ENCODE data around the gene NSUN6.
"Not testable (repeated sequence)": the region's sequence is repeated elsewhere in the genome, so short reads cannot be mapped to it uniquely, and the experiment has no call there.

NSUN6 gene

DNA sequence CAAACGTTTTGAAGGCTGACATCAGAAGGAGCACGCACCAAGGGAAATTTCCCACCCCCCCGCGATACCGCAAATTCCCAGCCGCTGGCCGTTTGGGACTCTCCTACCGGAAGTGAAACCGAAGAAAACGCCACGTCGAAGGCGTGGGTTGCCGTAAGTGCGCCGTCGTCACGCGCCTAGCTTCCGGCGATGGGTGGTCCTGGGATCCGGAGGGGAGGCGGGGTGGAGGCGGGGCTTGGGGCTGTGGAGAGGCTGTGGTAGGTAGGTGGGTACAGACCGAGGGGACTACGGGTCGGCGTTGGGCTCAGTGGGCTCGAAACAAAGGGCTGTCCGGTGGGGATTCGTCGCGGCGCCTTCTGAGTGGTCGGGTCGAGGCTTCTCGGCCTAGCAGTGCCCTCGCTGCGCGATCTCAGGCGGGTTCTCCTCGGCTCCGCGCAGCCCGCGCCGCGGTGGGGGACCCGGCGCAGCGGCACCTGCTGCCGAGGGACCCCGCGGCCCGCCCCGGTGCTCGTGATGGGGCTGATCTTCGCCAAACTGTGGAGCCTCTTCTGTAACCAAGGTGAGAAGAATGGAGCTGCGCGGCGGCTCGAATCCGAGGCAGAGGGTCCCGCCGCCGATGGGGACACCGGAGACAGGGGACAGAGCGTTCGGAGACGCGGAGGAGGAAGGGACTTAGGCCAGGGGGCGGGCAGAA is 7.9 kb upstream of the NSUN6 start, which contains the start of gene ARL5B:
ARL5B (plus strand) TSS at position 307 of the 694 bp plus-strand sequence; CDS start at position 514, 207 bp downstream.
- DNase-seq, result peak; percentile 97

DNA sequence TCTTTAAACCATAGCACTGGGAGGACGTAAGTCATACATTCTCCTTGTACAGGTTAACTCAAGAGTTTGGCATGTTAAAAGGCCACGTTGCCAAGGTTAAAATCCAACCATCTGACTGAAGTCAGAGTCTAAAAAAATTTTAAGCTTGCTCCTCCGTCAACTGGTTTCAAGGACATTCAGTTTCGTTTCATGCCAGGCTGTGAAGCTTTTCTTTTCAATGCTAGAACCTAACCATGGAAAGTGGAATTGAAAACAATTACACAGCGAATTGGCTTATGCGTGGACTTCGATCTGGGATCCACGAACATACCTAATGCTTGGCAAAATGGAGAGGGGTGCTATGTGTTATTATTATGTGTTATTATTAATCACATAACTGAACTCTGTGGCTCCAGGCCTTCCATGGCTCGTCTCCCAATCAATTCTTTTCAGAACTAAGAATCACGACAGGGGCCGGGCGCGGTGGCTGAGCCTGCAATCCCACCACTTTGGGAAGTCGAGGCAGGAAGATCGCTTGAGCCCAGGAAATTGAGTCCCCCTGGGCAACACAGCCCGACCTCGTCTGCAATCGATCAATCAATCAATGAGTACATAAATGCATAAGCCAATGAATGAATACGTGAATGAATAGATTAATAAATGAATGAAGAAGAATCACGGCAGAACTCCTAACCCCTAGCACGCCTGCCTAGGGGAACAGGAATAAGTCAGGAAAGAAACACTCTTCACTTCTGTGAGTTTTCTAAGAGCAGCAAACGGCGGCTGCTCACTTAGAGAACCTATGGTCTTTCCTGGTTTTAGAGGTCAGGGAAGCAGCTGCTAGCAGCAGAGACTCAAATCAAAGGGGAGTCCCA is 7.1 kb upstream of the NSUN6 start:
- DNase-seq, result peak; percentile 9

DNA sequence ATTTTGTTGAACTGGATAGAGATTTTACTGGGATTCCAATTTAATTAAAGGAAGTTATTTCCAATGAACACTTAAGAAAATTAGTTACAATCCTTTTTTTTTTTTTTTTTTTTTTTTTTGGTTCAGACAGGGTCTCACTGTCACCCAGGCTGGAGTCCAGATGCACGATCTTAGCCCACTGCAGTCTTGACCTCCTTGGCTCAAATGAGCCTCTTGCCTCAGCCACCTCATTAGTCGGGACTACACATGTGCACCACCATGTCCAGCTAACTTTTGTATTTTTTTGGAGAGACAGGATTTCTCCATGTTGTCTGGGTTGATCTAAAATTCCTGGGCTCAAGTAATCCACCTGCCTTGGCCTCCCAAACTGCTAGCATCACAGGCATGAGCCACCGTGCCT is 5.3 kb upstream of the NSUN6 start:
- no peak for DNase-seq

DNA sequence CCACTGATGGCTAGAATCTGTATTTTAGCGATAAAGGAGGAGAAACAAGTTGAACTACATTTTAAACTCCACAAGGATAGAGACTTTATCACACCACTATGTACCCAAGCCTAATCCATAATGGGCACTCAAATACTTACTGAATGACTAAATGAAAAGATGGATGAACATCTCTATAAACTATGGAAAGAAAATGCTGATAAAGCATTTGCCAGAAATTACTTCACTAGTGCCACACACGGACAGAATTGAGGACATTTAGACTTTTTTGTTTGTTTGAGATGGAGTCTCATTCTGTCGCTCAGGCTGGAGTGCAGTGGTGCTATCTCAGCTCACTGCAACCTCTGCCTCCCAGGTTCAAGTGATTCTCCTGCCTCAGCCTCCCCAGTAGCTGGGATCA is 1.7 kb upstream of the NSUN6 start:
- DNase-seq, result no peak

DNA sequence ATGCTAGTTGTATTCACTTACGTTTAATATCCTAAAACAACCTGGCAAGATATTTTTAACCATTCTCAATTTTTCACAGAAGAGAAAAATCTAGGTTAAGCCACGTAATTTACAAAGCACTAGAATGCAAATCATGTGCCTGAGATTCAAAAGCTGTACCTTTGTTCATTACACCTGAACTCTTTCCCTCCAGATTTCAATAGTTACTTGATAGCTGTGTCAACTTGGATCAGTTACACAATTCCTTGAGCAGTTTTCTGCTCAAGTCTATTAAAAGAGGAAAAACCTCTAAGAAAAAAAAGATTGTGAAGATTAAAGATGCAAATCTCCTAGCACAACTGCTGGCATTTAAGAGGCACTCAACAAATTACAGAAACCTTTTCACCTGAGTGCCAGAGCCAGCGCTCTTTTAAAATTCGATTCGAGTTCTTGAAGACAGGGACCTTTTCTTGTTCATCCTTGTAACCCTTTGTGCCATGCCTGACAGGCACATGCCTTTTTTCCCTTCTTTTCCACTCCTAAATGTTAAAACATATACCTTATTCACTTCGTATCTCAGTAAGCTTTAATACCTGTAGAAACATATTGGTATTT is 886 bp downstream of the NSUN6 start:
- DNase-seq, result peak; percentile 6

DNA sequence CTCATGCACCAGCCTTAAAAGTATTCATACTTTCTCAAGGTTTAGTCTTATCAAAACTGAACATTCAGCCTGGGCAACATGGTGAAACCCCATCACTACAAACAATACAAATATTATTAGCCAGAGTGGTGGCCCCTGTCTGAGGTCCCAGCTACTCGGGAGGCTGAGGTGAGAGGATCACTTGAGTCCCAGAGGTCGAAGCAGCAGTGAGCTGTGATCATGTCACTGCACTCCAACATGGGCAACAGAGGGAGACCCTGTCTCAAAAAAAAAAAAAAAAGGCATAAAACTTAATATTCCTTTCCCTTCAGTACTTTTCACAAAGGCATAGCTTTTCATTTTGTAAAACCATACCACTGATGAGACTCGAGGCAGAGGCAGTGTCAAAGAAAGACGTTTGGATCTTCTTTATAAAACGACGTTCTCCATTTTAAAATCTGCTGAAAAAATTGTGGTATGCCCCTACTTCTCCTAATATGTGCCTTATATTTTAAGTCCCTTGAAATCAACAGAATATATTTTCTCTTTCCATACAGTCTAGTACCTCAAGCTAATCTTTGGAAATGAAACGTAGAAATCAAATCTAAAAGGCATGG is 1.9 kb downstream of the NSUN6 start:
- no peak for DNase-seq

DNA sequence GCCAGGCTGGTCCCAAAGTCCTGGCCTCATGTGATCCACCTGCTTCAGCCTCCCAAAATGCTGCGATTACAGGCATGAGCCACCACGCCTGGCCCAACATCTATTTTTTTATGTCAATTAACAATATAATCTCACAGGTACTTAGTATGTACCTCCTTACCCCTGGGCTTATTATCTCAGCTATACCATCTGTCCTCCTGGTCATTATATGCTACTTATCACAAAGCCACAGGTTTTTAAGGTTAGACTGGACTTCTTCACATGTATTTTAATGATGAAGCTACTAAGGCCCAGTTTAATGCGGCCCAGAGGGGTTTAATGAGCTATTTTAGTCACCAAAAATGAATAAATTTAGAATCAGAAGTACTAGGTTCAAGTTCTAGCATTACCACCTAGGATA is 3.4 kb downstream of the NSUN6 start:
- no peak for DNase-seq

DNA sequence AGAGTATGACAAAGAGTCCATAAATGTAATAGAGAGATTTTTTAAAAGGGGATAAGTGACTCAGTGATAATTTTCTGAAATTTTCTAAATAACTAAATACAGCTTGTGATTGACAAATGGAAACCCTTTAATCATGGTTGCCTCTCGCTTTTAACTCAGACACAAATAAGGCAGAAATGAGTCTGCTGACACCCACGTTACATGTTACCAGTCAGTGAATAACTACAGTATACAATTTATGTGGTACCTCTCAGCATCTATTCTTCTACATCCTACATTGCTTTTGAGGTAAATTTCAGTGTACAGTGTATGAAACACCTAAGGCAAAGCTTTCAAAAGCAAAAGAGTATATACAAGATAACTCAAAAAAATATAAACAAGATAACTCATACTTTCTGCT is 4.2 kb downstream of the NSUN6 start:
- peak; percentile 18 for DNase-seq

DNA sequence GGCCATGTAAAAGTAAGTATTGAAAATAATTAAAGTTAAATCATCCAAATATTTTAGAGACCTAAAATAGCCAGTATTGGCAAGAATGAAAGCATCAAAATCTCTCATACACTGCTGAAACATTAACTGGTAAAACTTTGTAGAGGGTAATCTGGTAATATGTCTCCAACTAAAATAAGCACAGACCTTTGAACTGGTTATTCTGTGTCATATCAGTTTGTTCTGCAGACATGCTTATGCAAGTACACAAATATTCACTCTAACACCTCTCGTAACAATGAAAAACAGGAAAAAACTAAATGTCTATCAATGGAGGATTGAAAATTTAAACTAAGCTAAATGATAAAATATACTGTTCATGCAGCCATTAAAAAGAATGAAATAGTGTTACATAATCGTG is 11.7 kb downstream of the NSUN6 start:
- DNase-seq, result not testable (repeated sequence)

DNA sequence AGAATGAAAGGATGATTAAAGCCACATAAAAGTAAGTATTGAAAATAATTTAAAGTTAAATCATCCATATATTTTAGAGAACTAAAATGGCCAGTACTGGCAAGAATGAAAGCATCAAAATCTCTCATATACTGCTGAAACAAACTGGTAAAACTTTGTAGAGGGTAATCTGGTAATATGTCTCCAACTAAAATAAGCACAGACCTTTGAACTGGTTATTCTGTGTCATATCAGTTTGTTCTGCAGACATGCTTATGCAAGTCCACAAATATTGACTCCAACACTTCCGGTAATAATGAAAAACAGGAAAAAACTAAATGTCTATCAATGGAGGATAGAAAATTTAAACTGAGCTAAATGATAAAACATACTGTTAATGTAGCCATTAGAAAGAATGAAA is 14.0 kb downstream of the NSUN6 start:
- DNase-seq, result not testable (repeated sequence)

DNA sequence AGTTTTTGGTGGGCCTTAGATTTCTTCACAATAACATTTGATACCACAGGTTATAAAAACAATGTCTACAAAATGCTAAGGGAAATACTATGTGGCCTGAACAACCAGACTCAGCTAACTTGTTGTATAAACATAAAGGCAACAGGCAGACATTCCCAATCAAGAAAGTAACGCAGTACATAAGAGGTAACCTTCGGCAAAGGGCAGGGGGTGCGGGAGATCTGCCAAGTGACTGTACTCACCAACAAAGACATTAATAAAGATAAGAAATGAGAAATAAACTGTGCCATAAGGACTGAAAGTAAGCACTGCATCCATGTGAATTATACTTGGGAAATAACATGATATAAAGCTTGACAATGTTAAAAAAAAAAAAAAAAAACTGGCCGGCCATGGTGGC is 15.4 kb downstream of the NSUN6 start:
- no peak for DNase-seq

DNA sequence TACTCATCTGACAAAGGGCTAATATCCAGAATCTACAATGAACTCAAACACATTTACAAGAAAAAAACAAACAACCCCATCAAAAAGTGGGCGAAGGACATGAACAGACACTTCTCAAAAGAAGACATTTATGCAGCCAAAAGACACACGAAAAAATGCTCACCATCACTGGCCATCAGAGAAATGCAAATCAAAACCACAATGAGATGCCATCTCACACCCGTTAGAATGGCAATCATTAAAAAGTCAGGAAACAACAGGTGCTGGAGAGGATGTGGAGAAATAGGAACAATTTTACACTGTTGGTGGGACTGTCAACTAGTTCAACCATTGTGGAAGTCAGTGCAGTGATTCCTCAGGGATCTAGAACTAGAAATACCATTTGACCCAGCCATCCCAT is 18.9 kb downstream of the NSUN6 start:
- DNase-seq, result not testable (repeated sequence)

DNA sequence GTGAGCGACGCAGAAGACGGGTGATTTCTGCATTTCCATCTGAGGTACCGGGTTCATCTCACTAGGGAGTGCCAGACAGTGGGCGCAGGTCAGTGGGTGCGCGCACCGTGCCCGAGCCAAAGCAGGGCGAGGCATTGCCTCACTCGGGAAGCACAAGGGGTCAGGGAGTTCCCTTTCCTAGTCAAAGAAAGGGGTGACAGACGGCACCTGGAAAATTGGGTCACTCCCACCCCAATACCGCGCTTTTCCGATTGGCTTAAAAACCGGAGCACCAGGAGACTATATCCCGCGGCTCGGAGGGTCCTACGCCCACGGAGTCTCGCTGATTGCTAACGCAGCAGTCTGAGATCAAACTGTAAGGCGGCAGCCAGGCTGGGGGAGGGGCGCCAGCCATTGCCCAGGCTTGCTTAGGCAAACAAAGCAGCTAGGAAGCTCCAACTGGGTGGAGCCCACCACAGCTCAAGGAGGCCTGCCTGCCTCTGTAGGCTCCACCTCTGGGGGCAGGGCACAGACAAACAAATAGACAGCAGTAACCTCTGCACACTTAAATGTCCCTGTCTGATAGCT is 23.9 kb downstream of the NSUN6 start:
- peak; percentile 49 for DNase-seq

DNA sequence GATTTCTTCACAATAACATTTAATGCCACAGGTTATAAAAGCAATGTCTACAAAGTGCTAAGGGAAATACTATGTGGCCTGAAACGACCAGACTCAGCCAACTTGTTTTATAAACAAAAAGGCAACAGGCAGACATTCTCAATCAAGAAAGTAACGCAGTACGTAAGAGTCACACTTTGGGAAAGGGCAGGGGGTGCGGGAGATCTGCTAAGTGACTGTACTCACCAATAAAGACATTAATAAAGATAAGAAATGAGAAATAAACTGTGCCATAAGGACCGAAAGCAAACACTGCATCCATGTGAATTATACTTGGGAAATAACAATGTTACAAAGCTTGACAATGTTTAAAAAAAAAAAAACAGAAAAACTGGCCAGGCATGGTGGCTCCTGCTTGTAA is 25.5 kb downstream of the NSUN6 start:
- DNase-seq, result no peak

DNA sequence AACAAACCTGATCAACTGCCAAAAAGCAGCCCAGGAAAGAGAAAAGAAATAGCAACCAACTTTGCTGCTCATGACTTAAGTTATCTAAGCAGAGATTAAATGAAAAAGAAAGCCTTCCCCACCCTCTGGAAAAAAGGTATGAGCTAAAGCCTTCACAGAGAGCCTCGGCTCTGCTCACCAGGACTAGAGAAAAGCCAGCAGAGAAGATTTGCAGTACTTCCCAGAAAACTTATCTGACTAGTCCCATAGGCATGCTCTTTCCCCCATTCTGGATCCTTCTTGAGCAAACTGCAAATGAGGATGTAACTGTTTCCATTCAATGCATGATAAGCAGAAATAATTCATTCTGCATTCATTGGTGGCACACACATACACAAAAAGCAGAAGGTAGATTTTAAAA is 27.7 kb downstream of the NSUN6 start:
- DNase-seq, result not testable (repeated sequence)

DNA sequence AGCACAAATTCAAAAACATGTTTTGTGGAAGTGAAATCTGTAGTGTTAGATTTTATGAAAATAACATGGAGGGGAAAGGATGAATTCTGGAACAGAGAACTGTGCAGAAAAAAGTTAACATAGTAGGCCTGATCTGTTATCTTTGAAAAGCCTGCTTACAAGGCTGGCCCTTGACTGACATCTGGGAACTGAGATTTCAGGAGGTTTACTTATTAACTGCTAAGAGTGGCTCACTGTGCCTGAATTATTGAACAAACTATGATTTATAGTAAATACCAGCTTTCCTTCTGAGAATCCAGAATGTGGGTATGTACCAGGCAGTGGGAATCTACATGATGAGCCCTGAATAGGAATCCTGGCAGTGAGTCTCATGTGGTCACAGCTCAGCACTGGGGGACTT is 30.5 kb downstream of the NSUN6 start:
- no peak for DNase-seq

DNA sequence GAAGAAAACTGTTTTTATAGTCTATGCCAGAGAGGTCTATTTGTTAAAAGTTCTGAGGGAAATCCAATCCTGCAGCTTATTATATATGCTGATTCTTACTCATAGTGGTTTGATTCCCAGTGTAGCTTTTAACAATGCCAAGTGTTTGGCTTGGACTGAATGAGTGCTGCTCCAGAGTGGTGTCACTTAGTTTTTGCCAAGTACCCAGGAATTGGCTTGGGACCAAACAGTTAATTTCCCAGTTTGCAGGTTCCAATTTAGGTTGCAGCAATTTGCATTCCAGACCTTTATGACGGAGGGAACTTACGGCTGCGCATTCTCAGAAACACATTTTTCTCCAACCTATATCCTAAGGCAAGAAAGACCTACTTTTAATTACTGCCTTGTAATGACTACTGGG is 32.4 kb downstream of the NSUN6 start:
- DNase-seq, result no peak

DNA sequence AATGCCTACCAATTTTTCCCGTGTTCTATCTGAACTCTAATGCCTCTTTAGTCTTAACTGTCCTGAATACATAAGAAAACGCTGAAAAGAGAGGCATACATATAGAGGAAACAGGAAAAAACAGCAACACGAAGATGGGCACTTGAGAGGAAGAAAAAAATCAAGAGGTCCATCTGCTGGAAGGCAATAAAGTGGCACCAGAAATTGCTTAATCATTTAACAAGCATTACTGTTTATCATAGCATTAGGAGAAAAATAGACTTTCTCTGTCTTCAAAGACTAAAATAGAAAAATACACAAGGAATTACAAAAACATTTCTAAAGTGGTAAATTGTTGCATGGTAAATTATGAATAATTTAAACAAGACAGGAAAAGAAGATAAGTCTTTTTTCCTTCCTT is 35.0 kb downstream of the NSUN6 start:
- no peak for DNase-seq

DNA sequence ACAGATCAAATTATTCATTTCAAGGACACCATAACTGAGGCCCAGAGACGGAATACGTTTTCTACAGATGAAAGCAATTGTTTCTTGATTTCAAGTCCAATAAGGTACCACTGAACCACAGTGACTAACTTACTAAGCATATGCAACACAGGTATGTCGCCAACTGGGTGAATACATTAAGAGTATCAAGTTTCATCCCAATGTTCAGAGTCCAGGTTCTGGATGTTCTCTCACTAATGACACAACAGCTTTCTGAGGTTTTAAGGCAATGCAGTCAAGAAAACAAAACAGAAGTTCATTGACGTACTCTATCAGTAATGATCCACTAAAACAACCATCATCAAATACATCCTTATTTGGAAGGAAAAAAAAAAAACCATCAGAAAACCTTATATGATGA is 35.8 kb downstream of the NSUN6 start:
- no peak for DNase-seq

DNA sequence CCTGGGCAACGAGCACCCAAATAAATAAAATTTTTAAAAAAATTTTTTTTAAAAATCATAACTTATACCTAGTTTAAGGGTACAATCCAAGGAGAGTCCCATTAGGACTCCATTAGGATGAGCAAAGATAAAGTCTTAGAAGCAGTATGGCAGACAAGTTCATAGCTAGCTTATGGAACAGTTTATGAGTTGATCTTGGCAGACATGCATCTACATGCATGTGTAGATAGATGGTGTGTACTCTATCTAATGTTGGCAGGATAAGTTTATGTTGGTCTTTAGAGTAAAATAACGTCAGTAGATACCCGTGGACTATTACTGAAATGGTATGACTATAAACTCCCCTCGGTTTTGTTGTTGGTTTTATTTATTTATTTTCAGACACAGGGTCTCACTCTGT is 40.2 kb downstream of the NSUN6 start:
- DNase-seq, result no peak

DNA sequence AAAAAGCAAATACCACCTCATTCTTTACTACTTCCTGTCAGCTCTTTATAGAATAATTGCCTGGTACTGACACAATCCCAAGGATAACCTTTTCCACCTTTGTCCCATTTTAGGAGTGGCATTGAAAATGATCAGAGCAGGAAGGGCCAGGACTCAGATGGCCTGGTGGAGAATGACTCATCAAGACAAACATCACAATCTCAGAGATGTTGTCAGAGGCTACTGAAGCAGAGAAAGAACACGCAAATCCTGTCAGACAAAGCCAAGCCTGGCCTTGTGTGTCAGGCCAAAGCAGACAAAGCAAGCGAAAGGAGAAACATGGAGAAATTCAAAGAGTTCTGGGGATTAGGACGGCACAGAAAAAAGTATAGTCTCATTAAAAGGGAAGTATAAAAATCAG is 40.9 kb downstream of the NSUN6 start:
- DNase-seq, result no peak

DNA sequence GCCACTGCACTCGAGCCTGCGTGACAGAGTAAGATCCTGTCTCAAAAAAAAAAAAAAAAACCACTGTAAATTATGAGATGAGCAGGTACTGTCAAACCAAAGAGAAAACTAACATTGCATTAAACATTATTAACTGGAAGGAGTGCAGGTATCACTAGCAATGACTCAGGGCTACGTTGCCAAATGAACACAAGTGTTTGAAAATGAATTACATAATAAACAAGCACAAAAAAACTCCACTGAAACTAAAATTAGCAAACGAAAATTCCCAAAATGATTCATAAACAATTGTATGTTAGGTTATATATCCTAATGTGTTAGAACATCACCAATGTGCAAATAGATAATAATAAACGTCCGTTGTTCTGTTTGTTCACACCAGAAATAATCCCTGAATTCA is 42.8 kb downstream of the NSUN6 start:
- DNase-seq, result no peak
